Gastrocnemius medialis (tissue), 4 donors: ENCODE results near the gene ZMYM2. TPM values are rescaled to one million over a fixed set of nuclear protein-coding genes. Genes with fewer than 3 reads are reported as not detected.
A peak's percentile ranks its signal among the peaks of the same experiment; 100 is the strongest.

ENCODE experiments used
- ATAC-seq, 2 donors: fragments of 150-250 bp; one replicate each; pipeline ENCODE4 v1.9.1; 2016
- DNase-seq, 2 donors: peaks; one replicate each; pipeline ENCODE4 v3.0.0-alpha.2; 2019
- H3K27ac ChIP-seq, 4 donors: fragments of 200-600 bp; sonication (generic); 1 replicate in 1 of 4; 2 replicates in 3 of 4; pipeline ENCODE4 v1.5.1; 2016 to 2018; ENCODE audit warnings: mild to moderate bottlenecking in 2 of 4, moderate library complexity in 1 of 4
- H3K27me3 ChIP-seq, 3 donors: fragments of 200-600 bp; sonication (generic) in 2 of 3; 1 replicate in 1 of 3; 2 replicates in 2 of 3; pipeline versions ENCODE4 v1.5.1 to v1.6.0; 2016 to 2019; ENCODE audit warnings: mild to moderate bottlenecking in 1 of 3, moderate library complexity in 1 of 3
- H3K36me3 ChIP-seq, 2 donors: fragments of 200-600 bp; sonication (generic) in 1 of 2; one replicate each; pipeline ENCODE4 v1.5.1; 2017 to 2018
- H3K4me1 ChIP-seq, 2 donors: fragments of 200-600 bp; sonication (generic) in 1 of 2; one replicate each; pipeline ENCODE4 v1.5.1; 2016 to 2017; ENCODE audit warnings: mild to moderate bottlenecking in 2 of 2
- H3K4me3 ChIP-seq, 4 donors: fragments of 200-600 bp; sonication (generic) in 3 of 4; 1 replicate in 1 of 4; 2 replicates in 3 of 4; pipeline ENCODE4 v1.5.1; 2016 to 2019; ENCODE audit warnings: mild to moderate bottlenecking in 2 of 4
- H3K9me3 ChIP-seq, 3 donors: fragments of 200-600 bp; sonication (generic) in 2 of 3; 1 replicate in 1 of 3; 2 replicates in 2 of 3; pipeline ENCODE4 v1.5.1; 2016 to 2019
- CTCF ChIP-seq, 5 experiments: fragments of 450-650 bp in 3 of 5; fragments of 200-600 bp in 2 of 5; sonication (generic) in 2 of 5; IDR thresholded peaks in 4 of 5; conservative IDR thresholded peaks in 1 of 5; 1 replicate in 4 of 5; 2 replicates in 1 of 5; pipeline ENCODE4 v1.5.1; 2016 to 2019; ENCODE audit warnings: antibody characterized with exemption in 5 of 5, mild to moderate bottlenecking in 3 of 5, moderate library complexity in 3 of 5
- POLR2A ChIP-seq, 2 donors: fragments of 450-650 bp; IDR thresholded peaks; one replicate each; pipeline ENCODE4 v1.6.1; 2017; ENCODE audit warnings: antibody characterized with exemption in 2 of 2, mild to moderate bottlenecking in 2 of 2, moderate library complexity in 2 of 2
- in situ Hi-C, 4 donors: fragments of 200-750 bp; cut with MboI; loops; one replicate each; pipeline versions ENCODE4 v1.15.0 to v1.8.0; 2017; ENCODE audit warnings: low sequenced_read_pairs in 4 of 4
- intact Hi-C: fragments of 100-400 bp; cut with DNase I; formaldehyde crosslinking; loops from one replicate; pipeline ENCODE4 v1.15.1; 2023; ENCODE audit warnings: low total_unique reads
- total RNA-seq, 4 donors: library from RNA; depleted of rRNA; stranded (reverse); fragments of >200 nt; gene quantifications; one replicate each; pipeline versions ENCODE4 v1.1.0 to v1.2.3, GENCODE V29; 2016

ZMYM2 gene
- total RNA-seq, 4 donors from 2014 or later: 35.3 to 58.4 (median 47.1) TPM

- Histone ChIP-seq H3K9me3 (no peaks in the 10 kb centered on the region), H3K4me1 (no peaks in the 10 kb centered on the region), H3K4me3 (no peak overlapping the region), H3K27me3 (no peaks in the 10 kb centered on the region), H3K27ac (no peak overlapping the region), H3K36me3 (no peaks in the 10 kb centered on the region)
- TF ChIP-seq CTCF (IDR thresholded peaks at IDR 0.05 in 4 of 5, conservative IDR thresholded peaks at IDR 0.05 in 1 of 5) (no peak), POLR2A (IDR thresholded peaks at IDR 0.05) (no peak)
- ATAC-seq: no peak
- no peak for DNase-seq
- in situ Hi-C loops: loop anchor here in 2 of 4 donors (25.0 kb wide), 2 partner anchors 88 to 313 kb away; partner anchors contain the start of genes MPHOSPH8 (in 1 of the 2) and ZMYM5 (in 1 of the 2)
- intact Hi-C loops: no loop called here
These were observed 8.2 kb upstream of the ZMYM2 start for GRCh38 chr13:19950374-19950773.

- Histone ChIP-seq H3K27me3 (no peaks in the 10 kb centered on the region), H3K4me3 (no peak overlapping the region), H3K4me1 (no peaks in the 10 kb centered on the region), H3K36me3 (no peaks in the 10 kb centered on the region), H3K9me3 (no peaks in the 10 kb centered on the region), H3K27ac (no peak overlapping the region)
- ATAC-seq (no peak), DNase-seq (no peak)
- TF ChIP-seq POLR2A (IDR thresholded peaks at IDR 0.05): no peak
- TF ChIP-seq CTCF (IDR thresholded peaks at IDR 0.05 in 4 of 5, conservative IDR thresholded peaks at IDR 0.05 in 1 of 5): no peak
- in situ Hi-C loops: loop anchor here in 2 of 4 donors (25.0 kb wide), 2 partner anchors 91 to 316 kb away; partner anchors contain the start of genes MPHOSPH8 (in 1 of the 2) and ZMYM5 (in 1 of the 2)
- intact Hi-C loops: no loop called here
These were observed 5.7 kb upstream of the ZMYM2 start for GRCh38 chr13:19952850-19953249.

- Histone ChIP-seq H3K4me1 (peaks cover 10 to 12% of the 10 kb centered on the region in 2 donors), H3K27ac (no peak overlapping the region), H3K4me3 (no peak overlapping the region), H3K9me3 (no peaks in the 10 kb centered on the region), H3K27me3 (no peaks in the 10 kb centered on the region), H3K36me3 (peaks cover 0 to 4% of the 10 kb centered on the region in 2 donors)
- intact Hi-C loops: loop anchor here (5.0 kb wide), 1 partner anchor 821 kb away; no protein-coding TSS in a partner anchor
- in situ Hi-C loops: loop anchor here in 2 of 4 donors (25.0 kb wide), 2 partner anchors 94 to 319 kb away; partner anchors contain the start of genes MPHOSPH8 (in 1 of the 2) and ZMYM5 (in 1 of the 2)
- TF ChIP-seq CTCF (IDR thresholded peaks at IDR 0.05 in 4 of 5, conservative IDR thresholded peaks at IDR 0.05 in 1 of 5): no peak
- no peak for TF ChIP-seq POLR2A (IDR thresholded peaks at IDR 0.05)
- ATAC-seq (no peak), DNase-seq (no peak)
These were observed 2.5 kb upstream of the ZMYM2 start for GRCh38 chr13:19955873-19956559.

- no peaks in the 10 kb centered on the region for H3K27me3 ChIP-seq
These were observed 990 bp upstream of the ZMYM2 start for GRCh38 chr13:19957320-19958154.

More at GRCh38 chr13:19957320-19958154, 990 bp upstream of the ZMYM2 start:
- H3K4me3 ChIP-seq: peak overlapping the region; percentile 74 to 97 (median 90)
- H3K36me3 ChIP-seq: peaks cover 0 to 15% of the 10 kb centered on the region in 2 donors
- H3K4me1 ChIP-seq: peaks cover 14 to 23% of the 10 kb centered on the region in 2 donors
- peak overlapping the region; percentile 96 to 98 (median 97) for H3K27ac ChIP-seq
- in situ Hi-C loops (loop anchor here in 2 of 4 donors (25.0 kb wide), 2 partner anchors 95 to 320 kb away; partner anchors contain the start of genes MPHOSPH8 (in 1 of the 2) and ZMYM5 (in 1 of the 2)), intact Hi-C loops (loop anchor here (1.0 to 5.0 kb wide), 3 partner anchors 94 to 820 kb away; partner anchors contain the start of genes MPHOSPH8 and ZMYM5)
- H3K9me3 ChIP-seq: no peaks in the 10 kb centered on the region
- DNase-seq (peak; percentile 31 to 65), ATAC-seq (peak; percentile 18)
- peak; percentile 8 to 33 for TF ChIP-seq POLR2A (IDR thresholded peaks at IDR 0.05)
- peak; percentile 67 to 79 (median 73) for TF ChIP-seq CTCF (IDR thresholded peaks at IDR 0.05 in 4 of 5, conservative IDR thresholded peaks at IDR 0.05 in 1 of 5)
